Stimulated activated CD4-positive, alpha-beta T cell treated with anti-CD3 and anti-CD28 coated beads, TNF-alpha, amount 100 ng/mL, for 48 hours (primary cell): Measurements from ENCODE around the gene MPP1.
"Not testable (repeated sequence)": the region's sequence is repeated elsewhere in the genome, so short reads cannot be mapped to it uniquely, and the experiment has no call there.

Experiments used
- DNase-seq, 3 donors: peaks; one replicate each; pipeline ENCODE4 v3.0.0-alpha.2; 2020; ENCODE audit warnings: low read depth in 3 of 3

The MPP1 gene

DNA sequence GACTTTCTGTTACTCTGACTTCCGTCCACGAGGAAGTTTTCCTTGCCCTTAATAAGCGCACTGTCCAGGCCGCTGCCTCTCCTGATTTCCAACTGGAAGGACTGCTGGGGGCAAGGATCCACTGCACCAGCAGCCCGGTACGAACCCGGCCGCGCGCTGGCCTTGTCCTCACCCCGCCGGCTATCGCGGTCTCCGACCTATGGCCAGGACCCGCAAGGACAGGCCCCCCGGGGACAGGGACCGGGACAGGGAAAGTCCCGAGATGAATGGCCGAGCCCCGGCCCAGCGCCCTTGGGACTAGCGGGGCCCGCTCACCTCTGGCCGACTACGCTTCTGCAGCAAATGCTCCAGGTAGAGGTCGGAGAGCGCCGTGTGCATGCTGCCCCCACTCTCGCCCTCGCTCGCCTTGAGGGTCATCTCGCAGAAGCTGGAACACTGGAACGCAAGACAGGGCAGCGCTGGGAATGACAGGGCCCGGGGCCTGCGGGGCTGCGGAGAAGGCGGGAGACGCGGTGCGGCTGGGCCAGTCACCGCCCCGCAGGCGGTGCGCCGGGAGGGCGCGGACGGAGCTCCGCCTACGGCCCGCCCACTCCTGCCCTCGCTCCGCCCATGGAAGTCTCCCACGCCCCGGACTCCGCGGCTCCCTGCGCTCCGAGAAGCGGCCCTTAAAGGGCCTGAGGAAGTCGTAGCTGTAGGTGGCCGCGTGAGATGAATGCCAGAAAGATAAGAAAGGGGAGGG, at the start of gene MPP1:
Gene MPP1 (minus strand): TSS at position 529 of the 739 bp plus-strand sequence. CDS start 112 bp downstream, at position 417.
- DNase-seq = peak; percentile 41 to 53 (median 42)

DNA sequence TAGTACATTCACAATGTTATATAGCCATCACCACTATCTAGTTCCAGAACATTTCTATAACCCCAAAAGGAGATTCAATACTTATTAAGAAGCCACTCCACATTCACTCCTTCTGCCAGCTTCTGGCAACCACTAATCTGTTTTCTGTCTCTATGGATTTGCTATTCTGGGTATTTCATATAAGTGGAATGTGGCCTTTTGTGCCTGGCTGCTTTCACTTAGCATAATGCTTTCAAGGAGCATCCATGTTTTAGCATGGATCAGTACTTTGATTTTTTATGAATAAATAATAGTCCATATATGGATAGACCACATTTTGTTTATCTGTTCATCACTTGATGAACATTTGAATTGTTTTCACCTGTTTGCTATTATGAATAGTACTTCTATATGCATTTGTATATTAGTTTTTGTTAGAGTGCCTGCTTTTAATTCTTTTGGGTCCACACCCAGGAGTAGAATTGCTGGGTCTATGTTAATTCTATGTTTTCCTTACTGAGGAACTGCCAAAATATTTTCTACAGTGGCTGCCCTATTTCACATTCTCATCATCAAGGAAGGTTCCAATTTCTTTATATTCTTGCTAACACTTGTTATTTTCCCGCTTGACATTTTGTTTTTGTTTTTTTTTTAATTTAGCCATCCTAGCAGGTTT, 45.8 kb upstream of the MPP1 start:
- no peak for DNase-seq

DNA sequence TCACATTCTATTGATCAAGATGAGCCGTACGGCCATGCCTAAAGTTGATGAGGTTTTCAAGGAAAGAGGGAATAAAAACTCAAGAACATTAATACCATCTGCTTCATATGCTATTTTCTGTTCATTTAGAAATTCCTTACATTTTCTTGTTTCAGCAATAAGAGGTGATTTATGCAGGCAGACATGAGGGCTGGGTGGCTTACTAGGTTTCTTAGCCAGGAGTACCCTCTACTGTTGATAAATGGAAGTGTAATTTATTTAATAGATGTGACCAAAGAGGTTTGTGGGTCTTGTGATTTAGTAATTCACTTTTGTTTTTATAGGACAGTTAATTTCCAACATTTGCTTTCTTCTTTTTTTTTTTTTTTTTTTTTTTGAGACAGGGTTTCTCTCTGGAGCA, 35.6 kb upstream of the MPP1 start:
- DNase-seq = no peak

DNA sequence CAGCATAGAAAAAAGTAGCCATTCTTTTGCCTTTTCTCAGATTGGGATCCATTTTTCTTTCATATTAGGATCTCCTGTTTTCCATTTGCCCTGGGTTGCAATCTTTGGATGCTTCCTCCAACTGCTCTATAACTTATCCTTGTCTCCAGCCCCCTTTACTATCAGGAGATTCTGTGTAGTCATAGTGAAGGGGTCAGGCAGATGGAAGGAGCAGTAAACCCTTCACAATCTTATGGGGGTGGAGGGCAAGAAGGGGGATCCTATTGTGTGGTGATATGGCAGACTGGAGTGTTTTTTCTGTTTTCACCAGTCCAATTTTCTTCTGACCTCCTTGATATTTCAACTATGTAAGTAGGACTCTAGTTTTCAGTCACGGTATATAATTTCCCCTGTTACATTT, 30.9 kb upstream of the MPP1 start:
- no peak for DNase-seq

DNA sequence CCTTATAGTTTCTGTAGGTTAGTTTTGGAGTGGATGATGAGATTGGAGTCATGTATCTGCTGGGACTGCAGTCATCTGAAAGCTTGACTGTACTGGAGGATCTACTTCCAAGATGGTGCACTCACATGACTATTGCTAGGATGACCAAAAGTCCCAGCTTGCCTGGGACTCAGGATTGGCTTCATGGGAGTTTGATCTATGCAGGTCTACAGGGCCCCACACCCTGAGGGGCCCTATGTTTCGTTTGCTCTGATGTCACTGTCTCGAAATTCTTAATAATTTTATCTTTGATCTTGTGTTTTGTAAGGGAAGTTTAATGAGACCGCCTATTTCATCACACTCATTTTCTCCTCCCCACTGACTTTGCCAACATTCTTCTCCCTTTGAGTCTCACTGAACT, 29.3 kb upstream of the MPP1 start, which contains the start of gene SMIM9:
Gene SMIM9 (minus strand): TSS at position 101 of the 400 bp plus-strand sequence. CDS start 3,806 bp downstream, outside the sequence.
- no peak for DNase-seq

DNA sequence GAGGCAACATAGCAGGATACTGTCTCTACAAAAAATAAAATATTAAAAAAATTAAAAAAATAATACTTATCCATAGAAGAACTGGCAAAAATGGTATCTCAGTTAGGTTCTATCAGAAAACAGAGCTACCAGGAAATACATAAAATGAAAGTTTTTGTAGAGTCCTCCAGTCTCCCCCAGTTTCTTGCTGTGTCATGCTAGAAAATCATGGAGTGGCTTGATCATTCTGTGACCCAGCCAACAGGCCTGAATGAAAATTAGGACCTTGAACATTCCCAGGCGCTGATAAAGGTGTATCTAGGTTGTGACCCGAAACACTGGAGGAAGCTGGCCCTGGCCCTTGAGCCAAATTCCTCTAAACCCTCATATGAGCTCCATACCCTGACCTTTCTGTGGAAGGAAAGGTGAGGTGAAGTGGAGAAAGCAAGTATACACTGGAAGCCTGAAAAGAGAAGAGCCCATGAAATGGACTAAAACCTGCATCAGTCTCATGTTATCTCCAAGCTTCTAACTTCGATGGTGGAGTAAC, 28.5 kb upstream of the MPP1 start:
- DNase-seq = no peak

DNA sequence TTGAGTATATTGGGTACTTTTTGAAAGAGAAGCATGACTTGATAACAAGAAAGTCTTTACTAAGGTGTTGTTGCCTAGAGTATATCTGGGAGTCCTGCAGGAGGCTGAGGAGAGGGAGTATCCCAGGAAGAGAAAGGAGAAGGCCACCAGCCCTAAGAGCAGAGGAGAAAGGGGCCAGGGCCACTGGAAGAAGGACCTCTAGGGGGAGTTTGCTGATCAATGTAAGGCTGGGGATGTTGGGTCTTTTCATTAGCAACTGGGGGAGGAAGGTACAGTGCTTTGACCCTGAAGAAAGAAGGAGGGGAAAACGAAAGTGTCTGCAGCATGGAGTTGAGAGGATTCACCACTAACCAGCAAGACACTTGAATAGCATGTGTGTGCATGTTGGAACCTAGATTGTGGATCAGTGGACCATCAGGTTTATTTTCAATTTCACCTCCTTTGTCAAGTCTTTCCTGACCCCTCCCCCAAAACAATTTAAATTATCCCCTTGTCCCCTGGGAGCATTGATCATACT, 24.7 kb upstream of the MPP1 start:
- DNase-seq = no peak

DNA sequence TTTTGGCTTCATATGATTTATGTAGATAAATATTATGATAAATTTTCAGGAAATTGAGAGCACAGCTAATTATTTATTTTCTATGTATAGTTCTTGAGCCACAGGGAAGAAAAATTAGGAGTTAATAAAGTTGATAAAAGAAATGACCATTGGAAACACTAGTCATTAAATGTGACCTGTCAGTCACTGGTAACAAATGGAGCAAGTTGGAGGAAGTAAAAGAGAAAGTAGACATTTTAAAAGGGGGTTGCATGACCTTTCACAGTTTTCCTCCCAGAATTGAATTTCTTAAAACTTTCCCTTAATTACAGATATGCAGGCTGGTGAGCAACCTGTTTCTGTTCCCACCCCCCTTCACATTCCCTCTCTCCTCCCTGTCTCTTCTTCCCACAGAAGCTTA, 23.8 kb upstream of the MPP1 start:
- no peak for DNase-seq

DNA sequence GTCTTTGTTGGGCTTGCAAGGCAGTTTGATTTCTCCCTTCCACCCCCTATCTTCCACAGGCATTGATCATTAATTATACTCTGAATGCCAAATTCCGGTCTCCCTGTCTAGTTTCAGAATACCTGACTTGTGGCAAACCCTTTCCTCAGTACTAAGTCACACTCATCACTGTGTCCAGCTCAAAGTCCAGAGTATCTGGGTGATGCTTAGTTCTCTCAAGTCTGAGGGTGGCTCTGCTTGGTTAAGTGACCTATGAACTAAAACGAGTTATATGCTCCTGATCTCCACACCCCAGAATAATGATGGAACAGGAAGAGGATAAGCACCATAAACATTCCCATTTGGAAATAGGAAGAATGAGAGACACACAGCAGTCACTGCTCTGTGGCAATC, 22.7 kb upstream of the MPP1 start:
- no peak for DNase-seq

DNA sequence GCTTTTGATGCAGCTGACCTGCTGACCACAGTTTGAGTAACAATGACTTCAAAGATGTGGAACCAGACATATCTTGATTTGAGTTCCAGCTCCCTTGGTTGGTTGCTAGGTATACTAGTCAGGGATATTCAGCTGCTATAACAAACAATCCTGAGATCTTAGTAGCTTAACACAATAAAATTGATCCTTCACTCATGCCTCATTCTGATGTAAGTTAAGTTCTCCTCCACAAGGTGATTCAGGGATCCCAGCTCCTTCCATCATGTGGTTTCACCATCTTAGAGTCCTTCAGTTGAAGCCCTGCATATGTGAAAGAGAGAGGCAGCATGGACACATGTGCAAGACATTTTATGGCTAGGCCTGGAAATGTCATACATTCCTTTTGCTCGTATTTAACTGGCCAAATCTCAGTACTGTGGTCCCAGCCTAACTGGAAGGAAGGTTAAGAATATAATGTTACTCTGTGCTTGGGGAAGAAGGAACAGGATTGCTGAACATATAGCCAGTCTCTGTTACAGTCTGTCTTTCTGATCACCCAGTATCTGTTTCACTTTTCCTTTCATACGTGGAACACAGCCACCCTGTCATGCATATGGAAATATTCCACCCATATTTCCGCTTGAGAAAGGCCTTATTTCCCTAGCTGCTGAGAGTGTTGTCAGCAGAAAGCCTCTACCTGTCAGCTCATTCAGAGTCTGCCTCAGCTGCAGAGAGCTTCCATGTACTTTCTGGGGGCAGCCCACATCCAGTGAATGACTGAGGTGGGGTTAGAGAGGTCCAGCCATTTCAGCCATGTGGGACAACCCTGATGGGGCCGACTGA, 22.1 kb upstream of the MPP1 start:
- DNase-seq = no peak

DNA sequence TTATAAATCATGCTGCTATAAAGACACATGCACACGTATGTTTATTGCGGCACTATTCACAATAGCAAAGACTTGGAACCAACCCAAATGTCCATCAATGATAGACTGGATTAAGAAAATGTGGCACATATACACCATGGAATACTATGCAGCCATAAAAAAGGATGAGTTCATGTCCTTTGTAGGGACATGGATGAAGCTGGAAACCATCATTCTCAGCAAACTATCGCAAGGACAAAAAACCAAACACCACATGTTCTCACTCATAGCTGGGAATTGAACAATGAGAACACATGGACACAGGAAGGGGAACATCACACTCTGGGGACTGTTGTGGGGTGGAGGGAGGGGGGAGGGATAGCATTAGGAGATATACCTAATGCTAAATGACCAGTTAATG, 20.3 kb upstream of the MPP1 start:
- not testable (repeated sequence) for DNase-seq

DNA sequence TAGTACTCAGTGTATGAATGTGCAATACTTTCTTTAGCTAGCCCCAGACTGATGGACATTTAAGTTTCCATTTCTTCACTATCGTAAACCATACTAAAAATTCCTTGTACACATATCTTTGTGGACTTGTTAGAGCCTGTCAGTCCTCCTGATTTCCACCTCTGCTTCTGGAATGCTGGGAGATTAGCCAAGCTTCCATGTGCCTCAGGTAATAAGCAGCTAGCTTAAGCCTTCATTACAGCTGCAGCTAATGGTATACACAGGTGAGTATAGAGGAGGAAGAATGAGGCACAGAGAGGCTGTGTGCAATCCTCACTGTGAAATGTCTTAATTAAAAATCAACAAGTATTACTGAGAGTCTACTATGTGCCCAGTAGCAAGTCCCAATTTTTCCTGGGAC, 19.4 kb upstream of the MPP1 start:
- DNase-seq = no peak

DNA sequence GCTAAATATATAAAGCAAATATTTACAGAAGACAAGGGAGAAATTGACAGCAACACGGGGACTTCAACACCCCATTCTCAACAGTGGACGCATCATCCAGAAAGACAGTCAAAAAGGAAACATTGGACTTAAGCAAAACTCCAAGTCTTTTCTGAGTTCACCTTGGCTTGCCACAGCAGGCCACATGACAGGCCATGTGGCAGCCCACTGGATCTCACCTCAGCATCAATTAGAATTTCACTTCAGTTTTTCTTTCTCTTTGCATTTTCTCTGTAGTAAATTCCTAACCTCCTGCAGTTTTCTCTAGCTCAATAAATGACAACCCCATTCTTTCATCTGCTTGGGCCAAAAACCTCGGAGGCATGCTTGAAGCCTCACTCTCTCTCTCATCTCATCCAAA, 16.7 kb upstream of the MPP1 start:
- no peak for DNase-seq

DNA sequence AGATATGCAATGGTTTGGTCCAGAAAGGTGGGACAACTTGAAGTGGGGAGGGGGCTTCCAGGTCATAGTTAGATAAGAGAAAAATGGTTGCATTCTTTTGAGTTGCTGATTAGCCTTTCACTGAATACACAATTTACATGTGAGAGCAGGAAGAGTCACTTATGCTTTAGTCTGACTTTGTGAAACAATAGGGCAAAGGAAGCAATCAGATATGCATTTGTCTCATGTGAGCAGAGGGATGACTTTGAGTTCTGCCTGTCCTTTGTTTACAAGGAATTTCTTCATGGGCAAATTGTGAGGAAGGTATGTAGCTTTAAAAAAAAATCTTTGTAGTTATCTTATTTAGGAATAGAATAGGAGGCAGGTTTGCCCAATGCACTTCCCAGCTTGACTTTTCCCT, 16.2 kb upstream of the MPP1 start:
- no peak for DNase-seq

DNA sequence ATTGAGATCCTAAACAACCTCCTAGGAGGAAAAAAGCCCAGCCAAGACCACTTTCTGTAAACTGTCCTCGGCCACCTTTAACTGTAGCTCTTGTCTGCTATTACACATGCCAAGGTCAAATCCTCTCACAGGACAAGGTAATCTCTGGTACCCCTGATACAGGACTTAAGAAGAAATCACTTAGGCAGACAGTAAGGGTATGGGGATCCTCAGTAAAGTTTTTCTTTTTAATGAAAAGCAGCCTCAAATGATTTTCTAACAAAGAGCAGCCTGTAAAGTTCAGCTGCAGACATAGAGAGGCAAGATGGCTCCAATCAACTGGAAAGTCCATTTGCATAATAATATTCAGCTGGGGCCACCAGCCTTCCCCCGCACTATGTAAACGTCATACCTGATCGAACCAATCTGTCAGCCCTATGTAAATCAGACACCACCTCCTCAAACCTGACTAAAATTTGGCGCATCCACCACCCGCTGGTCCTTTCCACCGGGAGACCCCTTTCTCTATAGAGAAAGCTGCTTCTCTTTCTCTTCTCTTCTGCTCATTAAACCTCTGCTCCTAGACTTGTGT, 14.6 kb upstream of the MPP1 start:
- DNase-seq = no peak

DNA sequence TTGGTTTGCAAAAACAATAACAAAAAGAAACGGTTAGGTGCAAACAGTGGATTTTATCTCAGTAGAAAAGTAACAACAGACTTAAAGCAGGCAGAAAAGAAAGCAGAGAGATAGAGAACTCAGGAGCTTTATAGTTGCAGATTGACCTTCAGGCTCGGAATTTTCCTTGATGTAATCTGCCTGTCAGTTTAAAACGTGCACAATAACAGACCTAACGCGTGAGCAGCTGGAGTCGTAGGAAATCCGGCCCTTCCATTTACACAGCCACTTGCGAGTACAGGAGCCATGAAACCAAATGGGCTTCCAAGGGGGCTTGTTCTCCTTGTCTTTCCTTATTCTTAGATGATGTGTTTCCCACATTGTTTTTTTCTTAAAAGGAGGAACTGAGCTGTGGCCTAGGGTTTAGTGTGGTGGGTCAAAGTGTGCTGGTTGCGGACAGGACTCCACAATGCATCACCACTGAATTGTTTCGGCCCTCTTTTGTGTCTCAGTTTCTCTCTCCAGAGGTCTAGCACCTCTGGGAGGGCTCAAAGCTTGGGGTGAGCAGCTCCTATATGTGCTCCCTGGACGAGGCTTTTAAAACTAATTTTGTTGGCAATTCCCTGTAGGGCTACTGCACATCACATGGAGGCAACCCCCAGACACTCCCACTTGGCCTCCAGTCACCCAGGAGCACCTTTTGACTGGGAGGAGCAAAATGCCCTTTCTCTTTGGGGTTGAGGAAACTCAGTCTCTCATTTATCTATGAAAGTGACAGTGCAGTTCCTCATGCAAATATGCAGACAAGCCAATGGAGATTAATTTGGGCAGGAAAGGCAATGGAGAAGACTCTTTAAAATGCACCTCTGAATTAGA, 13.9 kb upstream of the MPP1 start:
- DNase-seq = no peak

DNA sequence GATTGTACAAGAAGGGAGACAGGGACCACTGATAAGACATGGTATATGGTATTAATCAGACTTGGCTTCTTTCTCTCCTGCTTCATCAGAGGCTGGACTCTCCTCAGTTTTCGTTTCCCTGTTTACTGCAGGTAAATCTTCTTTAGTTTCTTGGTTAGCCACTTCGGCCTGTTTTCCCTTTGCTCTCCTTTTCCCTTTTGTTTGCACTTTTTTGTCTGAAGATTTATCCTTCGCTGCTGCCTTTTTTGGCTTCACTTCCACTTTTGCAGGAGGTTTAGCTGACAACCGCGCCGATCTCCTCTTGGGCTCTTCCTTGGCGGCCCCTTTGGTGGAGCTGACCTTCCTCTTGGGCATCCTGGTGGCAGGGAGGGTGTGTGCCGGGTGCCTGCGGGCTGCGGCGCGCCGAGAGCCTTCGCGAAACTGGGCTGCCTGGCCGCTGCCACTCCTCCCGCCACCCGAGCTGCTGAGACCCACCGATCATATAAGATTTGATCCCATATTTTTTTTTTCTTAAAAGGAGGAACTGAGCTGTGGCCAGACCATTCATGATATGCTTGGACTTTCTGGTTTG, 11.8 kb upstream of the MPP1 start:
- not testable (repeated sequence) for DNase-seq

DNA sequence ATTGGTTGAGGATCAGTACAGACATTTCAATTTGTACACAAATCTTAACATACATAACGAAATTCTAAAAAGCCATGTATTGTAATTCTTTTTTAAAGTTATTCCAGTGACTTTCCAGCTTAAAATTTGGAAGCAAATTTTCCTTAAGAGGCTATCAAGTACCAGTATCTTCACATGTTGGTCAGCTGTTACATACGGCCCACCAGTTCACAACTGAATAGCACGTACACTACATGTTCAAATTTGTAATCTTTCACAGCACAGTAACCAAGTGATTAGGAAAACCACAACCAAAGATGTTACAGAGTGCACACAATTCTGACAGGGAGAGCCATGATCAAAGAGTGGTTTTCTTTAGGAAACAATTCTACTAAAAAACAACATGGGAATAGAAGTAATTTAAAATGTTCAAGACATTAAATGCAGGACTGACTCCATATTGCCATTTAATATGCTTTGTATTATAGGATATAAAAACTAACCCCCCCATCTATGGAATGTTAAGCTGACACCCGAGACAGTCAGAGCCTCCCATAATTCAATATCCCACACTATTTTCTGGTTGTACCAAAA, 11.1 kb upstream of the MPP1 start:
- not testable (repeated sequence) for DNase-seq

DNA sequence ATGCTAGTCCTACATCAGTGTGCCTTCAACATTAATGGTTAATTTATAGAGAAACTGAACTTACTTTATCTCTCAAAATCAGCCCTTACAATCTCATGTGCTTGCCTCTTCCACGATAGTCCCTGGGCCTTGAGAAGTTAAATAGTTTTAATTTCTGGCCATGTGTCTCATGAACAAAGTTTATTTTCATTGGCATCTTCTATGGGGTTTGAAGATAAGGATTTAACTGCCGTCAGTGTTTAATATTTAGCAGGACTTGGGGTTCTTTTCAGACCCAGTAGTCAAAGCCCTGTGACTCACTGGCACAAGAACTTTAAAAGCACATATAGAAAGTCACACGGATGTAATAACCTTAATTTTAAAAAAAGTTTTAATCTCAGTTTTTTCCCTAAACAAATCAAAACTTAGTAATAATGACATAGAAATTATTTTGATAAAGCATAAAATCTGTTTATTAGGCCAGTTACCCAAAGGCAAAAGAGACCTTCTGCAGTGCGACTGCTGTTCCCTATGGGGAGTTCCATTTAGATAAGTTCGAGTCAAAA, 10.1 kb upstream of the MPP1 start:
- no peak for DNase-seq

DNA sequence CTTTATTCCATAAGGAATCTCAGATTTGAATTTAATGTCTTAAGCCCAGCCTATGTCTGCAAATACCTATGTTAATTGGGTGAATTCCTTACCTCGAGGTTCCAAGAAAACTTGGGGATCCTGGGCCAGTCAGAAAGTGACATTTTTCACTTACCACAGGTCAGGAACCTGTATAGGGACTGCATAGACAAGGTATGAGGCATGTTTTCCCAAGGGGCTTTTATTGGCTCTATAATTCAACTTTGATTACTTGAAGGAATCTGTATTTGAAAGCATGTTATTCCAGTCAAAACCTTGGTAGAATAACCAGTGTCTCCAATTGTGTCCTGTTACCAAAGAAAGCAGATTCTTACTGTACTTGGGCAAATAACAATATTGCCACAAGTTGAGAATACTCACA, 8.5 kb upstream of the MPP1 start:
- no peak for DNase-seq
